HEK293 (cell line): ENCODE results near the gene EXOG.

Experiments
- CTCF ChIA-PET: fragments of 350-600 bp; formaldehyde crosslinking; extraction: SDS; loops from one replicate; lab custom pipeline; 2021; ENCODE audit warnings: antibody characterized with exemption; lab: Yijun Ruan, JAX
- POLR2A ChIA-PET: fragments of 300-600 bp; formaldehyde crosslinking; extraction: SDS; loops from one replicate; lab custom pipeline; 2020; ENCODE audit warnings: antibody characterized with exemption, inconsistent platforms; lab: Yijun Ruan, JAX
- H3K27ac ChIP-seq: fragments of 200-500 bp; sonication (Bioruptor generic); 2 replicates; pipeline ENCODE4 v1.5.1; 2014; ENCODE audit warnings: low read depth, low read length, control low read depth, inconsistent platforms; ENCODE audit errors: extremely low read depth
- H3K36me3 ChIP-seq, 2 experiments: fragments of 200-500 bp in 1 of 2; sonication (Bioruptor generic) in 1 of 2; 1 replicate in 1 of 2; 2 replicates in 1 of 2; pipeline ENCODE4 v1.5.1; 2014 to 2017; ENCODE audit warnings: inconsistent platforms in 2 of 2, low read length in 2 of 2; ENCODE audit not compliant: control insufficient read depth in 2 of 2, insufficient read depth in 1 of 2
- H3K4me1 ChIP-seq: fragments of 200-500 bp; sonication (Bioruptor generic); 2 replicates; pipeline ENCODE4 v1.5.1; 2014; ENCODE audit warnings: mild to moderate bottlenecking, low read length, inconsistent platforms; ENCODE audit not compliant: control insufficient read depth, insufficient read depth
- H3K4me3 ChIP-seq: 2 replicates; pipeline ENCODE4 v1.5.1; 2011; ENCODE audit warnings: low read depth, mild to moderate bottlenecking, control low read depth, low read length, moderate library complexity
- H3K9me3 ChIP-seq: fragments of 200-500 bp; sonication (Bioruptor generic); 2 replicates; pipeline ENCODE4 v1.5.1; 2014; ENCODE audit warnings: low read depth, low read length, inconsistent platforms; ENCODE audit not compliant: control insufficient read depth, insufficient read depth
- HOXA7 ChIP-seq: sonication (generic); formaldehyde crosslinking; IDR thresholded peaks from 2 replicates; pipeline ENCODE4 v1.8.1; 2022; ENCODE audit warnings: missing genetic modification reagents, borderline replicate concordance
- KLF1 ChIP-seq: fragments of 450-650 bp; formaldehyde crosslinking; IDR thresholded peaks from 2 replicates; pipeline ENCODE4 v1.5.1; 2016; ENCODE audit warnings: missing biosample characterization, missing genetic modification characterization
- SCRT2 ChIP-seq: fragments of 450-650 bp; formaldehyde crosslinking; IDR thresholded peaks from 2 replicates; pipeline ENCODE4 v1.5.1; 2016; ENCODE audit warnings: missing biosample characterization, missing genetic modification characterization
- SP2 ChIP-seq: fragments of 450-650 bp; formaldehyde crosslinking; IDR thresholded peaks from 2 replicates; pipeline ENCODE4 v1.5.1; 2016; ENCODE audit warnings: missing biosample characterization, missing genetic modification characterization
- TCF7L2 ChIP-seq: IDR thresholded peaks from 2 replicates; pipeline ENCODE4 v1.6.1; 2011; ENCODE audit warnings: low read depth, mild to moderate bottlenecking, inconsistent platforms, low read length, moderate library complexity, borderline replicate concordance
- YY1 ChIP-seq: fragments of 450-650 bp; formaldehyde crosslinking; IDR thresholded peaks from 2 replicates; pipeline ENCODE4 v1.5.1; 2018; ENCODE audit warnings: missing biosample characterization, missing genetic modification characterization
- ZBTB11 ChIP-seq: fragments of 450-650 bp; formaldehyde crosslinking; conservative IDR thresholded peaks from 2 replicates; pipeline ENCODE4 v1.5.1; 2016; ENCODE audit warnings: low read depth, missing biosample characterization, missing genetic modification characterization
- ZBTB21 ChIP-seq: fragments of 450-650 bp; formaldehyde crosslinking; IDR thresholded peaks from 2 replicates; pipeline ENCODE4 v1.5.1; 2017; ENCODE audit warnings: missing biosample characterization, missing genetic modification characterization
- ZBTB7A ChIP-seq: fragments of 450-650 bp; formaldehyde crosslinking; IDR thresholded peaks from 2 replicates; pipeline ENCODE4 v1.5.1; 2016; ENCODE audit warnings: low read depth, missing biosample characterization, missing genetic modification characterization
- ZFP69B ChIP-seq: fragments of 450-650 bp; formaldehyde crosslinking; IDR thresholded peaks from 2 replicates; pipeline ENCODE4 v1.5.1; 2016; ENCODE audit warnings: missing biosample characterization, missing genetic modification characterization
- ZNF155 ChIP-seq: fragments of 450-650 bp; formaldehyde crosslinking; IDR thresholded peaks from 2 replicates; pipeline ENCODE4 v1.5.1; 2016; ENCODE audit warnings: missing biosample characterization, missing genetic modification characterization
- ZNF174 ChIP-seq: fragments of 450-650 bp; formaldehyde crosslinking; IDR thresholded peaks from 2 replicates; pipeline ENCODE4 v1.5.0; 2017; ENCODE audit warnings: missing biosample characterization, mild to moderate bottlenecking, missing genetic modification characterization
- ZNF335 ChIP-seq: fragments of 450-650 bp; formaldehyde crosslinking; conservative IDR thresholded peaks from 2 replicates; pipeline ENCODE4 v1.5.1; 2016; ENCODE audit warnings: missing biosample characterization, missing genetic modification characterization
- ZNF341 ChIP-seq: fragments of 450-650 bp; formaldehyde crosslinking; IDR thresholded peaks from 2 replicates; pipeline ENCODE4; 2016; ENCODE audit warnings: low read depth, missing biosample characterization, missing genetic modification characterization
- ZNF37A ChIP-seq: fragments of 450-650 bp; IDR thresholded peaks from 2 replicates; pipeline ENCODE4 v1.5.1; 2018; ENCODE audit warnings: missing biosample characterization, missing genetic modification characterization
- ZNF416 ChIP-seq: fragments of 450-650 bp; formaldehyde crosslinking; IDR thresholded peaks from 2 replicates; pipeline ENCODE4 v1.5.1; 2016; ENCODE audit warnings: missing biosample characterization, missing genetic modification characterization
- ZNF473 ChIP-seq: fragments of 450-650 bp; formaldehyde crosslinking; IDR thresholded peaks from 2 replicates; pipeline ENCODE4 v1.5.1; 2017; ENCODE audit warnings: missing biosample characterization, missing genetic modification characterization
- ZNF555 ChIP-seq: fragments of 450-650 bp; formaldehyde crosslinking; conservative IDR thresholded peaks from 2 replicates; pipeline ENCODE4 v1.5.1; 2017; ENCODE audit warnings: missing biosample characterization, mild to moderate bottlenecking, missing genetic modification characterization, inconsistent platforms
- ZNF624 ChIP-seq: fragments of 450-650 bp; formaldehyde crosslinking; IDR thresholded peaks from 2 replicates; pipeline ENCODE4 v1.5.1; 2017; ENCODE audit warnings: missing biosample characterization, missing genetic modification characterization
- ZNF670 ChIP-seq: fragments of 450-650 bp; formaldehyde crosslinking; IDR thresholded peaks from 2 replicates; pipeline ENCODE4 v1.5.1; 2016; ENCODE audit warnings: missing biosample characterization, missing genetic modification characterization, low read depth
- ZNF701 ChIP-seq: fragments of 450-650 bp; formaldehyde crosslinking; IDR thresholded peaks from 2 replicates; pipeline ENCODE4 v1.5.1; 2016; ENCODE audit warnings: missing biosample characterization, missing genetic modification characterization
- ZNF768 ChIP-seq: fragments of 450-650 bp; formaldehyde crosslinking; IDR thresholded peaks from 2 replicates; pipeline ENCODE4 v1.5.1; 2018; ENCODE audit warnings: missing biosample characterization, mild to moderate bottlenecking, missing genetic modification characterization
- TF ChIP-seq, protein P1 (sequence below): fragments of 450-650 bp; formaldehyde crosslinking; IDR thresholded peaks from 2 replicates; pipeline ENCODE4 v1.5.1; 2017; ENCODE audit warnings: missing biosample characterization, missing genetic modification characterization
- TF ChIP-seq, protein P2 (sequence below): fragments of 450-650 bp; formaldehyde crosslinking; IDR thresholded peaks from 2 replicates; pipeline ENCODE4 v1.5.1; 2017; ENCODE audit warnings: missing biosample characterization, mild to moderate bottlenecking, missing genetic modification characterization, moderate library complexity
- TF ChIP-seq, protein P3 (sequence below): fragments of 450-650 bp; formaldehyde crosslinking; IDR thresholded peaks from 2 replicates; pipeline ENCODE4 v1.5.1; 2016; ENCODE audit warnings: missing biosample characterization, missing genetic modification characterization

Gene EXOG

DNA sequence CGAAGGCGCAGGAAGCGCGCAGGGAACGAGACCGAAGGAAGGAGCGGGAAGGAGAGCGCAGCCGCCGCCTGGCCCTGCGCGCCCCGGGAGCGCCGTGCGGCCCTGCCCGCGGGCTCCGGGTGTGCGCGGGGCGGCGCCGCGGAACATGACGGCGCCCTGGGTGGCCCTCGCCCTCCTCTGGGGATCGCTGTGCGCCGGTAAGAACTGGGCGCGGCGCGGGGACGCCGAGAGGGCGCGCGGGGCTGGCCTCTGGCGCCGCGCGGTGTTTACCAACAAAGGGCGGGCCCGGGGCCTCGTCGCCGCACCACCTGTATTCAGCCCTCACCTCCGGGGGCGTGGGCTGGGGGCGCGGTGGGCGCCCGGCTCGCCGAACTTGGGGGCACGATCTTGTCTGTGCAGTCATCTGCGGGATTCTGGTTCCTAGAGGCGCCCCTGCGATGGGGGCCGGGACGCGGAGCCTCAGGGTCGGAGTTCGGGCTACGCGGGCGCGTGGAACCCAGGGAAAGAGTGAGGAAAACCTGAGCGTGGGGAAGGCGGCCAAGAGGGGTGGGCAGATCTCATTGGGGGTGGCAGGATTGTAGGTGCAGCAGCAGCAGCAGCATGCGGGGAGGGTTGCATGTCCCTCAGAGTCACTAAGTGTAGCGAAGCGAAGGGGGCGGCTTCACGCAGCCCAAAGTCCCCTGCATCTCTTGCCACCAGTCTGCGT, 41.8 kb upstream of the EXOG start (continued):
- TF ChIP-seq ZBTB7A: 0 out of 2 replicates have a peak, but pooled peaks have one; percentile 37
- TF ChIP-seq, protein P1, sequence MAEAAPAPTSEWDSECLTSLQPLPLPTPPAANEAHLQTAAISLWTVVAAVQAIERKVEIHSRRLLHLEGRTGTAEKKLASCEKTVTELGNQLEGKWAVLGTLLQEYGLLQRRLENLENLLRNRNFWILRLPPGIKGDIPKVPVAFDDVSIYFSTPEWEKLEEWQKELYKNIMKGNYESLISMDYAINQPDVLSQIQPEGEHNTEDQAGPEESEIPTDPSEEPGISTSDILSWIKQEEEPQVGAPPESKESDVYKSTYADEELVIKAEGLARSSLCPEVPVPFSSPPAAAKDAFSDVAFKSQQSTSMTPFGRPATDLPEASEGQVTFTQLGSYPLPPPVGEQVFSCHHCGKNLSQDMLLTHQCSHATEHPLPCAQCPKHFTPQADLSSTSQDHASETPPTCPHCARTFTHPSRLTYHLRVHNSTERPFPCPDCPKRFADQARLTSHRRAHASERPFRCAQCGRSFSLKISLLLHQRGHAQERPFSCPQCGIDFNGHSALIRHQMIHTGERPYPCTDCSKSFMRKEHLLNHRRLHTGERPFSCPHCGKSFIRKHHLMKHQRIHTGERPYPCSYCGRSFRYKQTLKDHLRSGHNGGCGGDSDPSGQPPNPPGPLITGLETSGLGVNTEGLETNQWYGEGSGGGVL (tag by site-specific recombination): 0 out of 2 replicates have a peak, but pooled peaks have one; percentile 26
- TF ChIP-seq, all 188 proteins: peak for 19

DNA sequence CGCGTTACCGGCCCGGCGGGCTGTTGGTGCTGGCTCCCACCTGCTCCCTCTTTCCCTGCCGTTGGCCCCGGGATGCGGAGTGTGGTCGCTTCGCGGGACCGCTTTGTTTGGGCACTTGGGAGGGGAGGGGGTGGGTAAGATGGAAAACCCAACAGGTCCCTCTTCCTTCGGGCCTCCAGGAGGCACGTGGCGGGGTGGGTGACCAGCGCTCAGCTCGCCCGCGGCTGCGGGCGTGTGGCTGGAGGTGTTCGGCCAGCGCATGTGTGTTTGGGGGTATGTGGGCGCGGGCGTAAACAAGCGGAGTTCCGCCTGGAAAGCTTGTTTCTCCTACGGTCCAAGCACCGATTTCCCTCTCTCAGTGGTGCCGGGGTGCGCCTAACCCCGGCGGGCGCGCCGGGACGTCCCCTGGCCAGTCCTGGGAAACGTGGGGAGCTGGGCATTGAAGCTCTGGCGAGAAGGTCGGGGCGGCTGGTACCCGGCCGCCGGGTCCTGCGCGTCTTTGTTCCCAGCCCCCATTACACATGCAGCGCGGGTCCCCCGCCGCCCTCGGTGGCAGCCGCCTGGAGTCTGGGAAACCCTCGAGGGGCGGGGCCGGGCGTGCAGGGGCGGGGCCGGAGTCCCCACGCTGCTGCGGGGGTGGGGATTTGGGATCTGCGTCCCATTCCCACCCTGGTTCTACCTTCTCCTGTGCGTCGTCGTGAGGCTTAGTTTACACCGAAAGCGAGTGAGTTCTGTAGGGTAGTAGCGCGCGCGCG, 41.1 kb upstream of the EXOG start:
- Histone ChIP-seq H3K9me3 (no peaks in the 10 kb centered on the region), H3K4me1 (peaks cover 8% of the 10 kb centered on the region), H3K36me3 (no peaks in the 10 kb centered on the region), H3K4me3 (peak overlapping the region; percentile 77), H3K27ac (peak overlapping the region; percentile 95; the same call in 1 of the 2 replicates)
- ChIA-PET CTCF (interaction anchor here (0.9 to 1.8 kb wide), 3 partner anchors 106 to 325 kb away, joined by 3 to 6 read pairs (median 3); partner anchors contain the start of gene XYLB), POLR2A (interaction anchor here (0.6 to 1.0 kb wide), 2 partner anchors 290 to 318 kb away, joined by 3 read pairs; partner anchors contain the start of gene ACAA1)
- no peak for TF ChIP-seq ZNF768
- TF ChIP-seq KLF1 (tag by site-specific recombination): peak; percentile 35; the same call in 1 of the 2 replicates
- no peak for TF ChIP-seq ZNF701 (tag by site-specific recombination)
- TF ChIP-seq, protein P1 (tag by site-specific recombination): 0 out of 2 replicates have a peak, but pooled peaks have one; percentile 10
- no peak for TF ChIP-seq ZNF174 (tag by site-specific recombination)
- no peak for TF ChIP-seq ZNF670 (tag by site-specific recombination)
- peak; percentile 71 for TF ChIP-seq ZNF335
- TF ChIP-seq ZNF341 (tag by site-specific recombination): peak; percentile 88
- no peak for TF ChIP-seq ZNF37A (tag by site-specific recombination)
- no peak for TF ChIP-seq YY1
- TF ChIP-seq ZNF624 (tag by site-specific recombination): no peak
- 0 out of 2 replicates have a peak, but pooled peaks have one; percentile 17 for TF ChIP-seq ZBTB11 (tag by site-specific recombination)
- no peak for TF ChIP-seq ZBTB21 (tag by site-specific recombination)
- TF ChIP-seq ZNF555: no peak
- TF ChIP-seq ZNF155: no peak
- no peak for TF ChIP-seq ZNF473 (tag by site-specific recombination)
- no peak for TF ChIP-seq ZNF416 (tag by site-specific recombination)
- TF ChIP-seq HOXA7: no peak
- TF ChIP-seq, protein P2, sequence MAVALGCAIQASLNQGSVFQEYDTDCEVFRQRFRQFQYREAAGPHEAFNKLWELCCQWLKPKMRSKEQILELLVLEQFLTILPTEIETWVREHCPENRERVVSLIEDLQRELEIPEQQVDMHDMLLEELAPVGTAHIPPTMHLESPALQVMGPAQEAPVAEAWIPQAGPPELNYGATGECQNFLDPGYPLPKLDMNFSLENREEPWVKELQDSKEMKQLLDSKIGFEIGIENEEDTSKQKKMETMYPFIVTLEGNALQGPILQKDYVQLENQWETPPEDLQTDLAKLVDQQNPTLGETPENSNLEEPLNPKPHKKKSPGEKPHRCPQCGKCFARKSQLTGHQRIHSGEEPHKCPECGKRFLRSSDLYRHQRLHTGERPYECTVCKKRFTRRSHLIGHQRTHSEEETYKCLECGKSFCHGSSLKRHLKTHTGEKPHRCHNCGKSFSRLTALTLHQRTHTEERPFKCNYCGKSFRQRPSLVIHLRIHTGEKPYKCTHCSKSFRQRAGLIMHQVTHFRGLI: no peak
- TF ChIP-seq, protein P3, sequence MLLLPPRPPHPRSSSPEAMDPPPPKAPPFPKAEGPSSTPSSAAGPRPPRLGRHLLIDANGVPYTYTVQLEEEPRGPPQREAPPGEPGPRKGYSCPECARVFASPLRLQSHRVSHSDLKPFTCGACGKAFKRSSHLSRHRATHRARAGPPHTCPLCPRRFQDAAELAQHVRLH (tag by site-specific recombination): no peak
- TF ChIP-seq SCRT2 (tag by site-specific recombination): peak; percentile 95
- TF ChIP-seq TCF7L2: no peak
- peak; percentile 70 for TF ChIP-seq SP2 (tag by site-specific recombination)
- TF ChIP-seq ZFP69B: no peak
